PC-9 (cell line): ENCODE measurements around the gene RECQL5. TPM values are rescaled to one million over a fixed set of nuclear protein-coding genes. Genes with fewer than 3 reads are reported as not detected.

ENCODE experiments used
- BruUV-seq: library from RNA; stranded (reverse); fragments of 400-500 nt; replicated peaks from 2 replicates; lab custom pipeline; 2021; lab: Mats Ljungman, UMichigan
- CTCF ChIA-PET: fragments of 300-600 bp; sonication (Branson Sonifier 250); formaldehyde crosslinking; loops from one replicate; lab custom pipeline; 2022; ENCODE audit warnings: antibody characterized with exemption; lab: Charles Lee
- POLR2A ChIA-PET: fragments of 300-600 bp; sonication (Branson Sonifier 250); formaldehyde crosslinking; loops from one replicate; lab custom pipeline; 2022; ENCODE audit warnings: antibody characterized with exemption; ENCODE audit not compliant: unreplicated experiment; lab: Charles Lee
- DNase-seq, 2 experiments: peaks; one replicate each; pipeline versions ENCODE4 v3.0.0 to v3.0.0-alpha.2; 2015 to 2022; ENCODE audit warnings: mixed read lengths in 1 of 2
- H2AFZ ChIP-seq: fragments of 200-600 bp; sonication (generic); 2 replicates; pipeline ENCODE4 v1.8.1; 2017; ENCODE audit warnings: antibody characterized with exemption
- H3F3A ChIP-seq: fragments of 200-600 bp; sonication (generic); 2 replicates; pipeline ENCODE4 v1.8.1; 2017; ENCODE audit warnings: antibody characterized with exemption, mild to moderate bottlenecking, low read depth; ENCODE audit not compliant: insufficient read depth
- H3K27ac ChIP-seq: fragments of 200-600 bp; sonication (generic); 2 replicates; pipeline ENCODE4 v1.6.1; 2016; ENCODE audit warnings: mixed run types
- H3K27me3 ChIP-seq: fragments of 200-600 bp; sonication (generic); 2 replicates; pipeline ENCODE4 v1.6.1; 2016; ENCODE audit warnings: low read depth, mixed run types; ENCODE audit not compliant: insufficient read depth
- H3K36me3 ChIP-seq: fragments of 200-600 bp; sonication (generic); 2 replicates; pipeline ENCODE4 v1.6.1; 2016; ENCODE audit warnings: low read depth, mixed run types
- H3K4me1 ChIP-seq: fragments of 200-600 bp; sonication (generic); replicated peaks from 2 replicates; pipeline ENCODE4 v1.6.1; 2016; ENCODE audit warnings: mixed run types; ENCODE audit not compliant: insufficient read depth
- H3K4me2 ChIP-seq: fragments of 200-600 bp; sonication (generic); 2 replicates; pipeline ENCODE4 v1.6.1; 2017; ENCODE audit warnings: mixed run types
- H3K4me3 ChIP-seq: fragments of 200-600 bp; sonication (generic); 2 replicates; pipeline ENCODE4 v1.6.1; 2016; ENCODE audit warnings: mixed run types
- H3K79me2 ChIP-seq: fragments of 200-600 bp; sonication (generic); 2 replicates; pipeline ENCODE4 v1.6.1; 2017; ENCODE audit warnings: low read depth, mixed run types
- H3K9me2 ChIP-seq: fragments of 200-600 bp; sonication (generic); 2 replicates; pipeline ENCODE4 v1.8.1; 2017; ENCODE audit warnings: mild to moderate bottlenecking; ENCODE audit not compliant: insufficient read depth
- H3K9me3 ChIP-seq: fragments of 200-600 bp; sonication (generic); 2 replicates; pipeline ENCODE4 v1.8.1; 2016; ENCODE audit warnings: low read depth; ENCODE audit not compliant: insufficient read depth
- H4K20me1 ChIP-seq: fragments of 200-600 bp; sonication (generic); 2 replicates; pipeline ENCODE4 v1.8.1; 2017; ENCODE audit not compliant: insufficient read depth
- CTCF ChIP-seq: fragments of 200-600 bp; sonication (generic); conservative IDR thresholded peaks from 2 replicates; pipeline ENCODE4 v1.6.1; 2017; ENCODE audit warnings: mixed run types, antibody characterized with exemption, mild to moderate bottlenecking, moderate library complexity
- EZH2 ChIP-seq: fragments of 200-600 bp; sonication (generic); IDR thresholded peaks from 2 replicates; pipeline ENCODE4 v1.8.0; 2017; ENCODE audit warnings: antibody characterized with exemption, low read depth
- intact Hi-C: fragments of 100-400 bp; cut with micrococcal nuclease; formaldehyde crosslinking; loops from one replicate; pipeline ENCODE4 v1.10.0; 2022; ENCODE audit not compliant: unreplicated experiment
- total RNA-seq: library from RNA; stranded (reverse); gene quantifications from 2 replicates; pipeline ENCODE4 v1.2.3, GENCODE V29; 2021

RECQL5 gene
- total RNA-seq, 1 experiment from 2014 or later: 41.0 TPM

GRCh38 chr17:75661531-75661930, 5.4 kb downstream of the RECQL5 start:
- no peak overlapping the region for H2AFZ ChIP-seq
- no peak overlapping the region for H3K27ac ChIP-seq
- CTCF ChIA-PET: no interaction called here
- H4K20me1 ChIP-seq: no peaks in the 10 kb centered on the region
- BruUV-seq: no TSS peak
- no peak for DNase-seq
- intact Hi-C loops: no loop called here
- H3K36me3 ChIP-seq: peaks cover 4% of the 10 kb centered on the region; the same call in 1 of the 2 replicates
- POLR2A ChIA-PET: no interaction called here
- peaks cover 7% of the 10 kb centered on the region for H3F3A ChIP-seq
- TF ChIP-seq CTCF (no peak), EZH2 (no peak)
- H3K4me3 ChIP-seq: no peak overlapping the region
- no peaks in the 10 kb centered on the region for H3K27me3 ChIP-seq
- H3K9me3 ChIP-seq: no peaks in the 10 kb centered on the region
- peaks cover 16% of the 10 kb centered on the region for H3K79me2 ChIP-seq
- H3K4me2 ChIP-seq: no peak overlapping the region
- H3K4me1 ChIP-seq: peaks cover 9% of the 10 kb centered on the region
- no peaks in the 10 kb centered on the region for H3K9me2 ChIP-seq

GRCh38 chr17:75658237-75658636, 8.7 kb downstream of the RECQL5 start:
- BruUV-seq: no TSS peak
- TF ChIP-seq CTCF: no peak
- no peak for TF ChIP-seq EZH2
- no peaks in the 10 kb centered on the region for H3K27me3 ChIP-seq
- H3K79me2 ChIP-seq: no peaks in the 10 kb centered on the region
- POLR2A ChIA-PET: interaction anchor here (0.6 to 0.9 kb wide), 3 partner anchors 13 to 122 kb away, joined by 3 to 7 read pairs (median 5); no protein-coding TSS in a partner anchor
- H3K9me2 ChIP-seq: no peaks in the 10 kb centered on the region
- H3K9me3 ChIP-seq: no peaks in the 10 kb centered on the region
- H3K4me3 ChIP-seq: no peak overlapping the region
- peaks cover 5% of the 10 kb centered on the region; the same call in 1 of the 2 replicates for H4K20me1 ChIP-seq
- intact Hi-C loops: no loop called here
- no peak overlapping the region for H3K27ac ChIP-seq
- DNase-seq: no peak
- H3K36me3 ChIP-seq: peaks cover 4% of the 10 kb centered on the region; the same call in 1 of the 2 replicates
- no peak overlapping the region for H2AFZ ChIP-seq
- H3K4me1 ChIP-seq: no peaks in the 10 kb centered on the region
- CTCF ChIA-PET: interaction anchor here (1.5 kb wide), 1 partner anchor 25 kb away, joined by 9 read pairs; the partner anchor contains the start of gene SMIM5
- no peak overlapping the region for H3K4me2 ChIP-seq
- H3F3A ChIP-seq: peaks cover 6% of the 10 kb centered on the region

GRCh38 chr17:75654176-75654575, 12.8 kb downstream of the RECQL5 start:
- no peaks in the 10 kb centered on the region for H3K9me3 ChIP-seq
- TF ChIP-seq CTCF: peak; percentile 34; the same call in 1 of the 2 replicates
- no peak for TF ChIP-seq EZH2
- H3K4me2 ChIP-seq: no peak overlapping the region
- H3K79me2 ChIP-seq: no peaks in the 10 kb centered on the region
- H3K36me3 ChIP-seq: peaks cover 4% of the 10 kb centered on the region; the same call in 1 of the 2 replicates
- H3K27ac ChIP-seq: no peak overlapping the region
- no peaks in the 10 kb centered on the region for H3K9me2 ChIP-seq
- intact Hi-C loops: loop anchor here (1.0 kb wide), 1 partner anchor 21 kb away; the partner anchor contains the start of gene SMIM5
- ChIA-PET POLR2A (interaction anchor here (0.6 kb wide), 1 partner anchor 12 kb away, joined by 5 read pairs; no protein-coding TSS in a partner anchor), CTCF (interaction anchor here (0.6 to 3.9 kb wide), 9 partner anchors 9 to 299 kb away, joined by 3 to 35 read pairs (median 6); partner anchors contain the start of gene SMIM5)
- H3K4me3 ChIP-seq: no peak overlapping the region
- no peak overlapping the region for H2AFZ ChIP-seq
- no peak for DNase-seq
- peaks cover 10% of the 10 kb centered on the region for H3F3A ChIP-seq
- H4K20me1 ChIP-seq: peaks cover 5% of the 10 kb centered on the region; the same call in 1 of the 2 replicates
- H3K4me1 ChIP-seq: no peaks in the 10 kb centered on the region
- BruUV-seq: no TSS peak
- H3K27me3 ChIP-seq: no peaks in the 10 kb centered on the region
